Fibroblast of the aortic adventitia (primary cell): Measurements from ENCODE around the gene LTBP1. TPM values are rescaled to one million over a fixed set of nuclear protein-coding genes. Genes with fewer than 3 reads are reported as not detected.

ENCODE experiments used
- DNase-seq: peaks from one replicate; pipeline ENCODE4 v3.0.0-alpha.2; 2010; ENCODE audit warnings: low read depth
- H3K4me3 ChIP-seq: 2 replicates; pipeline ENCODE4 v1.5.1; 2011; ENCODE audit warnings: low read depth, mild to moderate bottlenecking, control low read depth, low read length, moderate library complexity
- CTCF ChIP-seq: IDR thresholded peaks from 2 replicates; pipeline ENCODE4 v1.5.1; 2011; ENCODE audit warnings: mild to moderate bottlenecking, low read length, control low read depth, inconsistent platforms; ENCODE audit not compliant: insufficient read depth
- total RNA-seq: library from RNA; depleted of rRNA; stranded (reverse); fragments of >200 nt; gene quantifications from 2 replicates; pipeline ENCODE4 v1.2.3, GENCODE V29; 2012; ENCODE audit warnings: low replicate concordance

Gene LTBP1
- total RNA-seq, 1 donor = 947 TPM

DNA sequence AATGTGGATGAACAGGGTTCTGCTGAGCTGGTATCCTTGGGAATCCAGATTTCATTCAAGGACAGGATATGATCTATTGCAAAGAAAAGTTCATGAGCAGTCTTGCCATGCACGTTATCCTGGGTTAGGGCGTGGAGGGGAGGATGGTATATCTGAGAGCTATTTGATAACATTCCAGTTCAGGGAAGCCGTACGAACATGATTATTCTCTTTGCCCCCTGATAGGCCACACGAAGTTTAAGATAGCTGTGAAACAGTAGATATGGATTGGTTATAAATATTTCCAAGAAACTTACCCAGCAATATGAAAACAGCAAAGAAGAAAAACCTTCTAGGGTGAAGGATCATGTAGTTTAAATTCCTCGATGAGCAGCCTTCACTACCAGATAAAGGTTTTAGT is 171.9 kb downstream of the LTBP1 start:
- no peak overlapping the region for H3K4me3 ChIP-seq
- DNase-seq = no peak
- TF ChIP-seq CTCF = no peak

- TF ChIP-seq CTCF = no peak
- no peak for DNase-seq
- H3K4me3 ChIP-seq = no peak overlapping the region
Measured at GRCh38 chr2:33121416-33121815, 174.7 kb downstream of the LTBP1 start.

DNA sequence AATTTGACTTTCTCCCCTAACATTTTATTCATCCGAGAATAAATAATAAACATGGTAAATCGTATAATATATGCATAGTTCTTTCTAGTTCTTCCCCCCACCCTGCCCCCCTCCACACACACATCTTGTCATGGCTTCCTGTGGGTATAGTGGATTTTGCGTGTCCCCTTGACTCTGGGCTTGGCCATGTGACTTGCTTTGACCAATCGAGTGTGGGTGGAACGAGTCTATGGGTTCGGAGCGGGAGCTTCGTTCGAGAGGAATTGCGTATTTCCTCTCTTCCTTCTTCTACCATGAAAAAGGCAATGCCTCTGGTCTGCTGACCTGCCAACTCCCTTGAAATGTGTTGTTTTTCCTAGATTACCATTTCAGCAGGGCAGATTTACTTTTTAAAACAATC is 175.2 kb downstream of the LTBP1 start:
- no peak overlapping the region for H3K4me3 ChIP-seq
- DNase-seq = no peak

GRCh38 chr2:33122726-33123125 is 176.0 kb downstream of the LTBP1 start:
- TF ChIP-seq CTCF = no peak
- DNase-seq = no peak
- no peak overlapping the region for H3K4me3 ChIP-seq

More for the DNA sequence above, 175.2 kb downstream of the LTBP1 start:
- TF ChIP-seq CTCF = no peak

GRCh38 chr2:33123216-33123615 is 176.5 kb downstream of the LTBP1 start:
- peak; percentile 60 for DNase-seq

DNA sequence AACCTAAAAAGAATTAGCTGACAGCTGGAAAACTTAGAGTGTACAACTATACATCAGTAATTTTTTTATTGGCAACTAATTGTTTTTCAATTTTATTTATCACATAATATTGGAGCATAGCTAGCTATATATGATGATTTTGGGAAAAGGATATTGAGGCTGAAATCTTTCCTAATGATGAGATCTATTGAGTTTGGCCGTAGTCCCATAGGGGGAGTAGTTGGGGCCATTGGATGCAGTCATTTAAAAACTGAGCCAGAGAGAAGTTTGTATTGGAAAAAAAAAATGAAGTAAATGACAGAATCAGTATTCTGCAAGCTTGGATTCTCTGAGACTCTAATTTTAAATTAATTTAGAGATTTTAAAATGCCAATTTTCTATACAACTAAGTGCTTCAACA is 179.8 kb downstream of the LTBP1 start:
- TF ChIP-seq CTCF = peak; percentile 22
- no peak for DNase-seq
- no peak overlapping the region for H3K4me3 ChIP-seq

More at GRCh38 chr2:33123216-33123615, 176.5 kb downstream of the LTBP1 start:
- no peak for TF ChIP-seq CTCF
- H3K4me3 ChIP-seq = no peak overlapping the region

DNA sequence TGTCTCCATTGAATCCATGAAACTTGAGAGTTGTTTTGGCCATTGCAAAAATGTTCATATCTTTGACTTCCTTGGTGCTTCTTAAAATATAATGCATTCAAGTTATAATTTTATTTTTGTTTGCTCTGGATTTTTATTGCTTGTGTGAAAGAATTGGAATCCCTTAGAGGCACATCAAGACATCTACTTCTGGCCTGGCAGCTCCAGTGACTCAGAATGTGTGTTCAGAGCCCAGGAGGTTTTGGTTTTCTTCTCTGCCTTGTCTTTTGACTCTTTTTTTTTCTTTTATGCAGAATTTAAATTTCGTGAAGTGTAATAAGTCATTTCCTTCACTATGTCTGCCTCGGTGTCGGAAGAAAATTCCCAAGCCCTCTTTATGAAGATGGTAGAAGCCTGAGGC is 180.2 kb downstream of the LTBP1 start:
- no peak overlapping the region for H3K4me3 ChIP-seq

More for the DNA sequence above, 180.2 kb downstream of the LTBP1 start:
- peak; percentile 74 for DNase-seq
- TF ChIP-seq CTCF = no peak
